ENCODE measurements around the gene ARF6. TPM values are rescaled to one million over a fixed set of nuclear protein-coding genes. Genes with fewer than 3 reads are reported as not detected.

ARF6 gene
- total RNA-seq, 1 experiment from 2014 or later: 88.8 TPM

DNA sequence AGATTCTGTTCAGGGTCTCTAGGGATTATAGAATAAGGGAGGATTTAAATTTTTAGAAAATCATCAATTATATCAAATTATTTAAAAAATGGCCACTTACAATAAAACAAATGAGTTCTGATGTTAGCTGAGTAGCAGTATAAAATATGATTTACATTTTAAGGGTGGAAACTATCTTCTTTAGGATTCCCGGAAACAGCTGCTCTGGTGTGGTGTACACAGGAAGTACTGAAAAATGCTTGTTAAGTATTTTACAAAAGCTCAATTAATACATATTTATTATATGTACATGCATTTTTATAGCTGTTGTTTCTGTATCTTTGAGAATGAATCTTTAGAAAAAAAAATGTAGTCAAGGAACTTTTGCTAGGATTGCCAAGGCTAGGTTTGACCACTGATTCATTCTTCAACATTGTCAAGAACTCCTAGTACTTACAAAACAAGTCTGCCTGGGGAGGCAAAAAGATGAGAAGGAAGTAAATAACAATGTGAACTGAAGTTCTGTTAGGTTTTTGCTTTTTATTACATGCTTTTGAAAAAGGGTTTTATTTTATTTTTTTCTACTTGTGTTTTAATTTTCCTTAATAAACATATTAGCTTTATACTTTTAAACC lies 48.0 kb downstream of the ARF6 start:
- H3K4me1 ChIP-seq (ENCODE audit: control insufficient read depth in 1 of 2, insufficient read depth in 2 of 2, low read length in 2 of 2): no peaks in the 10 kb centered on the region; a peak in 1 of 4 replicates
- no TSS peak for BruUV-seq (replicated peaks)
- no peaks in the 10 kb centered on the region for H4K20me1 ChIP-seq (ENCODE audit: insufficient read depth)
- DNase-seq (ENCODE audit: low read depth, low spot score): no peak
- no peak overlapping the region for H2AFZ ChIP-seq (ENCODE audit: low read depth, low read length, poor library complexity, severe bottlenecking)
- no peaks in the 10 kb centered on the region for H3K9me2 ChIP-seq (ENCODE audit: insufficient read depth)
- H3K27ac ChIP-seq (ENCODE audit: low read depth, low read length): no peak overlapping the region
- ChIA-PET POLR2A (no interaction called here), RAD21 (ENCODE audit: low non-redundant PET in 1 of 2, low total read pairs in 2 of 2, uncharacterized antibody in 2 of 2, unreplicated experiment in 2 of 2) (no interaction called here), CTCF (no interaction called here)
- H3K9me3 ChIP-seq (ENCODE audit: control insufficient read depth in 1 of 2, insufficient read depth in 1 of 2, low read depth in 1 of 2, low read length in 2 of 2): no peaks in the 10 kb centered on the region
- H3K36me3 ChIP-seq (ENCODE audit: control insufficient read depth in 1 of 2, insufficient read depth in 2 of 2, low read length in 2 of 2): no peaks in the 10 kb centered on the region; a peak in 1 of 4 replicates
- no peak overlapping the region for H3K4me2 ChIP-seq (ENCODE audit: low read length)
- H3K4me3 ChIP-seq (replicated peaks in 1 of 2; ENCODE audit: low read depth in 1 of 2, low read length in 2 of 2): no peak overlapping the region
- no peaks in the 10 kb centered on the region for H3K79me2 ChIP-seq (ENCODE audit: insufficient read depth, low read length)
- no peaks in the 10 kb centered on the region for H3K27me3 ChIP-seq (ENCODE audit: insufficient read depth, low read length)
- intact Hi-C loops (cut with micrococcal nuclease): no loop called here
- TF ChIP-seq SP1 (IDR thresholded peaks at IDR 0.05; ENCODE audit: low read depth): no peak
- TF ChIP-seq POLR2A (IDR thresholded peaks at IDR 0.05; ENCODE audit: borderline replicate concordance, extremely low read depth, insufficient read depth, insufficient read length): no peak
- no peak for TF ChIP-seq SIN3A (IDR thresholded peaks at IDR 0.05; ENCODE audit: low read depth)
- no peak for TF ChIP-seq POLR2AphosphoS5 (IDR thresholded peaks at IDR 0.05; ENCODE audit: low read depth, low read length)
- no peak for TF ChIP-seq ATF3 (IDR thresholded peaks at IDR 0.05)
- no peak for TF ChIP-seq SRF (IDR thresholded peaks at IDR 0.05; ENCODE audit: low read depth)
- no peak for TF ChIP-seq CEBPB (IDR thresholded peaks at IDR 0.05; ENCODE audit: low read depth)
- TF ChIP-seq EGR1 (IDR thresholded peaks at IDR 0.05; ENCODE audit: low read depth): no peak
- no peak for TF ChIP-seq ELF1 (IDR thresholded peaks at IDR 0.05; ENCODE audit: borderline replicate concordance, low read depth)
- TF ChIP-seq YY1 (IDR thresholded peaks at IDR 0.05; ENCODE audit: extremely low read depth, insufficient replicate concordance, low read depth, low read length): no peak
- TF ChIP-seq RAD21 (IDR thresholded peaks at IDR 0.05; ENCODE audit: low read depth): no peak
- TF ChIP-seq TCF7L2 (IDR thresholded peaks at IDR 0.05; ENCODE audit: borderline replicate concordance, extremely low read depth, insufficient read depth, insufficient read length): no peak
- TF ChIP-seq, protein P1, sequence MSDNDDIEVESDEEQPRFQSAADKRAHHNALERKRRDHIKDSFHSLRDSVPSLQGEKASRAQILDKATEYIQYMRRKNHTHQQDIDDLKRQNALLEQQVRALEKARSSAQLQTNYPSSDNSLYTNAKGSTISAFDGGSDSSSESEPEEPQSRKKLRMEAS (IDR thresholded peaks at IDR 0.05): no peak
- no peak overlapping the region for H3K9ac ChIP-seq (ENCODE audit: low read length)
- ATAC-seq: no peak

Data from HCT116 (cell line).